Hepatocyte (in vitro differentiated cells): ENCODE results near the gene ZMAT5. TPM values are rescaled to one million over a fixed set of nuclear protein-coding genes. Genes with fewer than 3 reads are reported as not detected.

ENCODE experiments used
- DNase-seq: peaks from one replicate; pipeline ENCODE4 v3.0.0-alpha.2; 2016; ENCODE audit warnings: low spot score
- H2AFZ ChIP-seq: fragments of 200-600 bp; sonication (generic); 2 replicates; pipeline ENCODE4 v1.6.0; 2016; ENCODE audit warnings: antibody characterized with exemption, mild to moderate bottlenecking
- H3K27ac ChIP-seq: fragments of 200-600 bp; sonication (generic); 2 replicates; pipeline ENCODE4 v1.5.1; 2016; ENCODE audit warnings: mild to moderate bottlenecking
- H3K27me3 ChIP-seq: fragments of 200-600 bp; sonication (generic); 2 replicates; pipeline ENCODE4 v1.6.1; 2016
- H3K36me3 ChIP-seq: fragments of 200-600 bp; sonication (generic); replicated peaks from 2 replicates; pipeline ENCODE4 v1.5.1; 2016; ENCODE audit warnings: low read depth; ENCODE audit not compliant: insufficient read depth
- H3K4me1 ChIP-seq: fragments of 200-600 bp; sonication (generic); 2 replicates; pipeline ENCODE4 v1.5.1; 2016; ENCODE audit warnings: mild to moderate bottlenecking, moderate library complexity; ENCODE audit not compliant: insufficient read depth
- H3K4me2 ChIP-seq: fragments of 200-600 bp; sonication (generic); 2 replicates; pipeline ENCODE4 v1.6.0; 2016
- H3K4me3 ChIP-seq: fragments of 200-600 bp; sonication (generic); 2 replicates; pipeline ENCODE4 v1.5.1; 2016; ENCODE audit warnings: mild to moderate bottlenecking
- H3K79me2 ChIP-seq: fragments of 200-600 bp; sonication (generic); 2 replicates; pipeline ENCODE4 v1.6.0; 2017; ENCODE audit warnings: mild to moderate bottlenecking
- H3K9me2 ChIP-seq: fragments of 200-600 bp; sonication (generic); replicated peaks from 2 replicates; pipeline ENCODE4 v1.6.0; 2017; ENCODE audit warnings: mild to moderate bottlenecking; ENCODE audit not compliant: insufficient read depth
- H3K9me3 ChIP-seq: fragments of 200-600 bp; sonication (generic); 2 replicates; pipeline ENCODE4 v1.5.1; 2016; ENCODE audit warnings: low read depth, mild to moderate bottlenecking
- H4K20me1 ChIP-seq: fragments of 200-600 bp; sonication (generic); 2 replicates; pipeline ENCODE4 v1.6.0; 2016; ENCODE audit warnings: mild to moderate bottlenecking; ENCODE audit not compliant: insufficient read depth, poor library complexity, severe bottlenecking
- CTCF ChIP-seq: fragments of 200-600 bp; sonication (generic); IDR thresholded peaks from 2 replicates; pipeline ENCODE4 v1.5.1; 2016; ENCODE audit warnings: antibody characterized with exemption, mild to moderate bottlenecking; ENCODE audit not compliant: poor library complexity
- EZH2 ChIP-seq: fragments of 200-600 bp; sonication (generic); IDR thresholded peaks from 2 replicates; pipeline ENCODE4 v1.6.1; 2016; ENCODE audit warnings: antibody characterized with exemption, mild to moderate bottlenecking, borderline replicate concordance
- EZH2phosphoT487 ChIP-seq: fragments of 200-600 bp; sonication (generic); IDR thresholded peaks from one replicate; pipeline ENCODE4 v1.6.1; 2018; ENCODE audit warnings: antibody characterized with exemption, mild to moderate bottlenecking, low read depth, moderate library complexity; ENCODE audit not compliant: unreplicated experiment, severe bottlenecking
- WGBS: methylation state at CpG from one replicate; pipeline ENCODE4 v1.1.6; 2016; ENCODE audit warnings: low lambda C conversion rate; ENCODE audit errors: missing lambda C conversion rate; 5-methylcytosine and 5-hydroxymethylcytosine counted together
- polyA plus RNA-seq: library from polyadenylated mRNA; unstranded; fragments of >200 nt; fragmentation: Nextera tagmentation; extraction: Ambion mirVana; gene quantifications from 2 replicates; pipeline ENCODE4 v1.2.1, GENCODE V29; 2016
- total RNA-seq: library from RNA; depleted of rRNA; stranded (reverse); fragments of >200 nt; gene quantifications from 2 replicates; pipeline ENCODE4 v1.2.3, GENCODE V29; 2014

The ZMAT5 gene
- total and polyA plus RNA-seq, 2 experiments from 2014 or later: 18.2 to 38.5 TPM

DNA sequence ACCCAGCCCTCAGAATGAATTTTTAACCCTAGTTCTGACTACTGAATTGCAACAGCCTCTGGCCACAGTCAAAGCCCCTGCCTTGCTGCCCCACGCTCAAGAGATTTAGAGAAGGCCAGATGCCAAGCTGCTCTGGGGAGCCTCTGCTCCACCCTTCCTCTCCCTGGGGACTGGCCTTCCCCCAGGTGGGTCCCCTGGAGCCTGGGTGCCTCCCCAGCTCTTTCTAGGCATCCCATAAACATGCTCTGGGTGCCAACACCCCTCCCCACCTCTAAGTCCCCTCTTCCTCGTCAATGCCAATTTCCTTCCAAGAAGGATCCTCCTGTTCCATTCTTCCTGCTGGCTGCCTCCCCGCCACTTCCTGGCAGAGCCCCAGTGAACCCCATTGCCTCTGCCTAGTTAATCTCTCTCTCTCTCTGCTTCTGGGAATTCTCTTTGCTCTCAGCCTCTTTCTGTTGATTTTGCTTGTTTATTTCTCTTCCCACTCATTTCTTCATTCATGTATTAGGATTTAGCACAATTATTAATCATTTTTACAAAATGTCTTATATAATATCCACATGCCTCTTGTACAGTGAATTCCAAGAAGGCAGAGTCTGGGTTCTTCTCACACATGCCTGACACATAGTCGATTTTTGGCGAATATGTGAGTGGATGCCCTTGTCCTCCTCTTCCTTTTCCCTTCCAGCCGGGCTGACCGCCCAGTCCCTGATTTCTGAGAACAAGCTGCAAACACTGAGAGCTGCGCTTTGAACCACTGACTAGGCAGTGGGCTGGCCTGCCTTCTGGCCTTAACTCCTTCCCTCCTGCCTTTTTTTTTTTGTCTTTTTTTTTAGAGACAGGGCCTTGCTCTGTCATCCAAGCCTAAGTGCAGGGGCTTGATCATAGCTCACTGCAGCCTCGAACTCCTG, 17.9 kb upstream of the ZMAT5 start:
- no peak for DNase-seq
- Histone ChIP-seq H3K9me3 (no peaks in the 10 kb centered on the region), H3K27ac (peak overlapping the region; percentile 8), H3K4me1 (peaks cover 21% of the 10 kb centered on the region), H2AFZ (no peak overlapping the region), H3K36me3 (no peaks in the 10 kb centered on the region), H3K4me3 (no peak overlapping the region), H3K79me2 (no peaks in the 10 kb centered on the region), H3K27me3 (no peaks in the 10 kb centered on the region), H3K4me2 (peak overlapping the region; percentile 23), H4K20me1 (no peaks in the 10 kb centered on the region), H3K9me2 (no peaks in the 10 kb centered on the region)
- TF ChIP-seq EZH2 (no peak), CTCF (no peak), EZH2phosphoT487 (no peak)
- WGBS: 65% methylated on average over 9 of the region's 9 CpGs

DNA sequence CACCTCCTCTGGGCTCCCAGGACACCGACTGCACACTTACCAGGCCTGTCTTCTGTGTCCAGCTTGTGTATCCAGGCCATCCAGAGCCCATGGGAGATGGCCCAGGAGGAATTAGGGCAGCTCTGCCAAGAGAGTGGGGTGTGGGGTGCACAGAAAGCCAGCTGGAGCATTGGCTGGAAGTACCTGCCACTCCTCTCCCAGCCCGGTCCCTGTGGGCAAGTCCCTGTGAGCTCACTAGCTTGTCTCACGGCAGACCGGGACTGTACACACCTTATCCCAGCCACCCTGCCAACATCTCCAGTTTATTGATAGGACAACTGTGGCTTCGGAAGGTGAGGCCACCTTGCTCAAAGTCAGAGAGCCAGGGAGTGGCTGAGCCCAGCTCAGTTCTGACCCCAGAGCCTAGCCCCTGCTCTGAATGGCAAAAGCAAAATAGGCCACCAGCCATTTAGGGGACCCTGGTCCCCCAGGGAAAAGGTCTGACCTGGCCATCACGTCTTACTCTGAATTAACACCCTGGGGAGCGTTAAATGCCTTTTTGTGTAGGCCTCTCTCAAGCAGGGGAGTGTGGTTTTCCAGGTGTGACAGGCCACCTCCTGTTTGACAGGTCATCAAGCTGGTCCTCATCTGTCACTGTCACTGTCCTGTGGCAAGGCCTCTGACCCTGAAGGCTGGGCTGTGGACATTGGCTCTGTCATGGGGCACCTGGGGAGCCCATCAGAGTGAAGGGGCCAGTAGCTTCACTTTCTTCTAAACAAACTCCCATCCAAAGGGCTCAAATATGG, 15.4 kb upstream of the ZMAT5 start:
- DNase-seq: peak; percentile 42
- Histone ChIP-seq H2AFZ (no peak overlapping the region), H3K4me1 (peaks cover 21% of the 10 kb centered on the region)

More for the DNA sequence above, 15.4 kb upstream of the ZMAT5 start:
- H3K27ac ChIP-seq: peak overlapping the region; percentile 52
- H3K9me2 ChIP-seq: no peaks in the 10 kb centered on the region
- H3K4me3 ChIP-seq: no peak overlapping the region
- H3K27me3 ChIP-seq: no peaks in the 10 kb centered on the region
- TF ChIP-seq CTCF (no peak), EZH2phosphoT487 (no peak)
- H4K20me1 ChIP-seq: no peaks in the 10 kb centered on the region
- 93% methylated on average over 7 of the region's 7 CpGs for WGBS
- H3K9me3 ChIP-seq: no peaks in the 10 kb centered on the region
- no peak overlapping the region for H3K4me2 ChIP-seq
- H3K79me2 ChIP-seq: no peaks in the 10 kb centered on the region
- H3K36me3 ChIP-seq: no peaks in the 10 kb centered on the region
